Esophagus (tissue), 2 donors: Measurements from ENCODE around the gene LRRC15. TPM values are rescaled to one million over a fixed set of nuclear protein-coding genes. Genes with fewer than 3 reads are reported as not detected.

Source experiments
- H3K27ac ChIP-seq, 2 donors: one replicate each; pipeline ENCODE4 v1.5.1; 2013; ENCODE audit warnings: low read depth in 2 of 2, mild to moderate bottlenecking in 2 of 2, inconsistent platforms in 1 of 2, low read length in 1 of 2, moderate library complexity in 1 of 2
- H3K27me3 ChIP-seq, 2 donors: one replicate each; pipeline ENCODE4 v1.6.1; 2013; ENCODE audit warnings: low read length in 2 of 2, control low read depth in 1 of 2, mild to moderate bottlenecking in 1 of 2; ENCODE audit not compliant: insufficient read depth in 2 of 2, control insufficient read depth in 1 of 2
- H3K36me3 ChIP-seq, 2 donors: one replicate each; pipeline ENCODE4 v1.6.1; 2013; ENCODE audit warnings: low read length in 1 of 2; ENCODE audit not compliant: control insufficient read depth in 2 of 2, insufficient read depth in 2 of 2
- H3K4me1 ChIP-seq, 2 donors: one replicate each; pipeline ENCODE4 v1.6.1; 2013; ENCODE audit warnings: low read length in 1 of 2; ENCODE audit not compliant: control insufficient read depth in 2 of 2, insufficient read depth in 2 of 2
- H3K4me3 ChIP-seq, 2 donors: one replicate each; pipeline ENCODE4 v1.5.1; 2013; ENCODE audit warnings: low read length in 2 of 2, mild to moderate bottlenecking in 2 of 2, low read depth in 1 of 2, moderate library complexity in 1 of 2
- H3K9me3 ChIP-seq, 2 donors: one replicate each; pipeline ENCODE4 v1.6.1; 2013; ENCODE audit warnings: mild to moderate bottlenecking in 2 of 2, low read depth in 1 of 2, low read length in 1 of 2, moderate library complexity in 1 of 2; ENCODE audit not compliant: control insufficient read depth in 2 of 2, insufficient read depth in 1 of 2
- WGBS, 2 donors: extraction: QIAGEN DNeasy Blood & Tissue Kit; methylation state at CpG; one replicate each; pipeline ENCODE4 v1.1.7; 2013; 5-methylcytosine and 5-hydroxymethylcytosine counted together
- polyA plus RNA-seq, 2 donors: library from polyadenylated mRNA; stranded (reverse); fragments of 200-250 nt; gene quantifications; one replicate each; pipeline ENCODE4 v1.2.3, GENCODE V29; 2013
- donor health status: healthy with polysubstance abuse.
- donor health status: Bipolar disorder and iron deficiency.

The LRRC15 gene
- polyA plus RNA-seq, 2 donors, result 0.02 to 0.04 TPM

DNA sequence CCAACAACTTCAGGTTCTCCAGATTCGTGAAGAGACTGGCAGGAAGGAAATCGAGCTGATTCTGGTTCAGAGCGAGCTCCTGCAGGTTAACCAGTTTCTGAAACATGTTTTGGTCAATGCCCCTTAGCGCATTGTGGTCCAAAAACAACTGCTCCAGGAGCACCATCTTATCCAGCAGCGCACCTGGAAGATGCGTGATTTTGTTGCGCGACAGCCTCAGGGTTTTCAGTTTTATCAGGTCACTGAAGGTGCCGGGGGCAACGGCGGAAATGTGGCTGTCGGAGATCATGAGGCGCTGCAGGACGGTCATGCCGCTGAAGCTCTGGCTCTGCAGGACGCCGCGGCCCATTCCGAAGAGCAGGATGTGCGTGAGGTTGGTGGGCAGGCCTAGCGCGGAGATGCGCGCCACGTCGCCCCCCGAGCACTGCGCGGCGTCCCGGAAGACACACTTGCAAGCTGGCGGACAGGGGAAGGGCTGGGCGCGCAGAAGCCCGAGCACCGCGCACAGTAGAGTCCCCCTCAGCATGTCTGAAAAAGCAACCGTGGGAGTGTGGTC, 28.3 kb upstream of the LRRC15 start:
- Histone ChIP-seq H3K9me3 (no peaks in the 10 kb centered on the region), H3K4me3 (peak overlapping the region in 1 of 2 donors; percentile 38), H3K27ac (no peak overlapping the region), H3K4me1 (peaks cover 4 to 11% of the 10 kb centered on the region in 2 donors), H3K27me3 (no peaks in the 10 kb centered on the region), H3K36me3 (no peaks in the 10 kb centered on the region)
- WGBS, 2 donors, result 15 to 22% methylated on average over 38 of the region's 38 CpGs

DNA sequence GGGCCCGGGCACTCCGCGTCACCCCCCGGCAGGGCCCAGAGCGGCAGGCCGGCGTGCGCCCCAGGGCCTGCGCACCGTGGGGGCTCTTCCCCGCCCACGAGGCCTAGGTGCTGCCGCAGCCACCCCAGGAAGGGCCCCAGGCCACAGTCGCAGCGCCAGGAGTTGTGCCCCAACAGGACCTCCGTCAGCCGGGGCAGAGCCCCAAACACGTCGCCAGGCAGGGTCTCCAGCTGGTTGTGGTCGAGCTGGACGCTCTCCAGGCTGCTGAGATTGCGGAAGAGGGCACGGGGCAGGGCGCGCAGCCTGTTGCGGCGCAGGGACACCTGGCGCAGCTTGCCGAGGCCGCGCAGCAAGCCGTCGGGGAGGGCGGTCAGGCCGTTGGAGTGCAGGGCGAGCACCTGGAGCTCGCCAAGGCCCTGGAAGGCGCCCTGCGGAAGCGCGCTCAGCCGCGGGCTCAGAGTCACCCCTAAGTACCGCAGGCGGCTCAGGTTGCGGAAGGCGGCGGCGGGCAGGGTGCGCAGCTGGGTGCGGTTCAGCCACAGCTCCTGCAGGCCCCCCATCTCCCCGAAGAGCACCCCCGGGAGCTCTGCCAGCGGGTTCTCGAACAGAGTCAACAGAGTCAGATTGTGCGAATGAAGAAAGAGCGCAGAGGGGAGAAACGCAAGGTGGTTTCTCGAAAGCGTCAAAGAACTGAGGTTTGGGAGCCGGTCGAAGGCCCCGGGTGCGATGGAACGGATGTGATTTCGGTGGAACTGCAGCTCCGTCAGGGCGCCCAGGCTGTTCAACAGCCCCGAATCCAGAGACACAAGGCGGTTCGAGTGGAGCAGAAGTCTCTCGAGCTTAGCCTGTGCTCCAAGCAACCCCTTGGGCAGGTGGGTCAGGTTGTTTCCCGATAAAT, 27.6 kb upstream of the LRRC15 start:
- Histone ChIP-seq H3K9me3 (no peaks in the 10 kb centered on the region), H3K36me3 (no peaks in the 10 kb centered on the region), H3K4me1 (peaks cover 4 to 11% of the 10 kb centered on the region in 2 donors), H3K27ac (no peak overlapping the region), H3K27me3 (no peaks in the 10 kb centered on the region), H3K4me3 (peak overlapping the region; percentile 29 to 38)
- 20% methylated on average over 72 to 73 of the region's 73 CpGs for WGBS, 2 donors

DNA sequence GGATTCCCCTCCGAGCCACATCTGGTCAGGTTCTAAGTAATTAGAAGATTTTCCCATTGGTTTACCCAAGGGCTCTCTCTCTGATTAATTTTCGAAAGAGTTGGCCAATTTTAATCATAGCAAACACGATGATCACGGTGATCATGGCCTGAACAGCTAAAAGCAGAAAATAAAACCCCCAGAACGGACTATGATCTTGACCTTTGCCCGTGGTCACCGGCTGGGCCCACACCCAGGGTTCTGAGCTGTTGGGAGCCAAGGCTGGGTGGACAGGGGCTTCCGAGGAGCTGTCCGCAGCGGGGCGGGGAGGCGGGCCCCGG, 27.0 kb upstream of the LRRC15 start:
- H3K36me3 ChIP-seq, result no peaks in the 10 kb centered on the region
- no peak overlapping the region for H3K27ac ChIP-seq
- WGBS, 2 donors, result 19 to 20% methylated on average over 13 of the region's 13 CpGs
- peaks cover 4 to 11% of the 10 kb centered on the region in 2 donors for H3K4me1 ChIP-seq
- H3K27me3 ChIP-seq, result no peaks in the 10 kb centered on the region
- no peaks in the 10 kb centered on the region for H3K9me3 ChIP-seq
- H3K4me3 ChIP-seq, result no peak overlapping the region

DNA sequence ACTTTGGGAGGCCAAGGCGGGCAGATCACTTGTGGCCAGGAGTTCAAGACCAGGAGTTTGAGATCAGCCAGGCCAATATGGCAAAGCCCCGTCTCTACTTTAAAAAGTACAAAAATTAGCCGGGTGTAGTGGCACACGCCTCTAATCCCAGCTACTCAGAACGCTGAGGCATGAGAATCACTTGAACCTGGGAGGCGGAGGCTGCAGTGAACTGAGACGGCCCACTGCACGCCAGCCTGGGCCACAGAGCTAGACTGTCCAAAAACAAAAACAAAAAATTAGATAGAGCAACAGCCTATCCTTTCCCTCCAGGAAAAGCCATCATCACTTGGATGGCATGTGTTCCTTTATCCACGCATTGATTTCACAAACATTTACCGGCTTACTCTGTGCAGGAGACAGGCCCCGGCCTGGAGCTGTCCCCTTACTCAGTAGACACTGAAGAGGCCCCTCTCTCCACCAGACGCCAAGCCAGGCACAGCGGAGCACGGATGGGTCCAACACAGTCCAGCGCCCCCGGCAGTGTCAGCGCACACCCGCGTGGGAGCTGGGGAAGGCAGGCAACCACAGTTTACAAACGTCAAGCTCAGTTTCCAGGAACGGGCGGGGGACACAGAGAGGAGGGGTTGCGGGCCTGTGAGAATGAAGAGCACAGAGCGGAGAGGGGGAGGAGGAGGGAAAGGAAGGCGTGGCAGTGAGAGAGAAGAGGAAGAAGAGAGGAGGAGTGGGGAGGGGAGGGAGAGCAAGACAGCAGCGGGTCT, 26.4 kb upstream of the LRRC15 start:
- Histone ChIP-seq H3K36me3 (no peaks in the 10 kb centered on the region), H3K4me1 (peaks cover 4 to 11% of the 10 kb centered on the region in 2 donors), H3K27me3 (no peaks in the 10 kb centered on the region), H3K4me3 (no peak overlapping the region), H3K27ac (peak overlapping the region in 1 of 2 donors; percentile 37), H3K9me3 (no peaks in the 10 kb centered on the region)
- 33 to 45% methylated on average over 26 of the region's 26 CpGs for WGBS, 2 donors

DNA sequence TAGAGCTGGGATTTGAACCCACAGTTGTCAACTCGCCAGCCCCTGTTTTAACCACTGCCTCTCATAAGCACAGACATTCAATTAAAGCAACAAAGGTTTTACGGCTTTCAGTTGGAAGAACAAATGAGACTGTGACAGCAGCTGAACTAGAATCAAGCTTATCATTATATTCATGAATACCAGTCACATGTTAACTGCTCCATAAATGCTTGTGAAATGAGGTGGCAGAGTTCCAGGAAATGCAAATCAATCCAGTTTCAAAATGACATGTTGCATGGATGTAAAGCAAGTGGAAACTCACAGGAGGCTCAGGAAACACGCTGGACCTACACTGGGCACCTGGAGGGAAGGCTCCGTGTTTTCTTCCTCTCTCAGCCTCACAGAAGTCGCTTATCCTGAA, 25.7 kb upstream of the LRRC15 start:
- H3K27ac ChIP-seq, result no peak overlapping the region

DNA sequence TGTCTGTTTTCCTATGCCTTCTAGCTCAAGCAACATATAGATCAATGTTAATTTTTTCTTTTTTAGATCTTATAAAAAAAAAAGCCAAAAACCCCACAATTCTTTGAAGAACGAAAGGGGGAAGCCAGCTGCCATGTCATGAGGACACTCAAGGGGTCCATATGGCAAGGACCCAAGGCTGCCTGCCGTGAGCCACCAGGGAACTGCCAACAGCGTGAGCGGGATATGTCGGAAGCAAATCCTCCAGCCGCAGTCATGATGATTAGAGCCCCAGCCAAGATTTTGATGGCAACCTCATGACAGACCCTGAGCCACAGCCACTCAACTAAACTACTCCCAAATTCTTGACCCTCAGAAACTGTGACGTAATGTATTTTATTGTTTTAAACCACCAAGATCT, 23.0 kb upstream of the LRRC15 start:
- WGBS, 2 donors, result 91% methylated on average over 7 of the region's 7 CpGs
- no peak overlapping the region for H3K4me3 ChIP-seq
- no peak overlapping the region for H3K27ac ChIP-seq
- no peaks in the 10 kb centered on the region for H3K36me3 ChIP-seq
- no peaks in the 10 kb centered on the region for H3K9me3 ChIP-seq
- no peaks in the 10 kb centered on the region for H3K27me3 ChIP-seq
- H3K4me1 ChIP-seq, result peaks cover 4 to 8% of the 10 kb centered on the region in 2 donors

More for the DNA sequence above, 25.7 kb upstream of the LRRC15 start:
- peaks cover 4 to 11% of the 10 kb centered on the region in 2 donors for H3K4me1 ChIP-seq
- WGBS, 2 donors, result 78 to 80% methylated on average over 5 of the region's 5 CpGs
- H3K27me3 ChIP-seq, result no peaks in the 10 kb centered on the region
- no peaks in the 10 kb centered on the region for H3K9me3 ChIP-seq
- H3K36me3 ChIP-seq, result no peaks in the 10 kb centered on the region
- no peak overlapping the region for H3K4me3 ChIP-seq

DNA sequence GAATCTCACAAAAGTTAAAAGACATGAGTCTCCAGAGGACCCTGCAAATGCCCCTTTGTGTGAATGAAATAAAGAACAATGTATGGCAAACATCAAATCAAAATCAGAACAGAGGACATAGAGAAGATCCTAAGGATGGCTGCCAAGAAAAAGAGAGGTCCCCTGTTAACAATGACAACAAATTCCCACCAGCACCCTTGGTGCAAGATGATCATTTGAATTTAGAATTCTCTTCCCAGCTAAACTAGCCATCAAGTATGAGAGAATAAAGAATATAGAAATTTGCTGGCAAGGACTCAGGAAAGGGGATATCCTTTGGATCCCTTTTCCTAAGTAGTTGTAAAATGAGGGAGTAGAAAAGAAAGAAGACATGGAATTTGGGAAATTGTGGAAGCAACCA, 21.3 kb upstream of the LRRC15 start:
- Histone ChIP-seq H3K4me3 (no peak overlapping the region), H3K36me3 (no peaks in the 10 kb centered on the region), H3K9me3 (no peaks in the 10 kb centered on the region), H3K4me1 (no peaks in the 10 kb centered on the region), H3K27ac (no peak overlapping the region), H3K27me3 (no peaks in the 10 kb centered on the region)

DNA sequence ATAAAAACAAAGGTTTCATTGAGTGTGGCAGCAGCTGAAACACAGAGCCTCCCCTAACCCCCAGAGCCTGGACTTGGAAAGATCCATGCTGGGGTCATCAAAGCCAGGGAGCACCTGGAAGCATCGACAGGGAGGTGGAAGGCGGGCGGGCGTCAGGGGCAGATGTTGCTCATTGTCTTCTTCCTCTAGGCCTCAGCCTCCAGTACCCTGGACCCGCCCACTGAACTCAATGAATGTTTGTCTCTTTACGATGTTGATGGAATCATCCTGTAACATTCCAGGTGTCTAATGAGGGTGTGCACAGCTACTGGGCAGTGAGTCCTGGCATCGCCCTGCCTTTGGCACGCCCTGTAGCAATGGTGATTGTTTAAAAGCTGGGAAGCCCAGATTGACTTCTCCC, 19.7 kb upstream of the LRRC15 start:
- 89 to 90% methylated on average over 8 of the region's 8 CpGs for WGBS, 2 donors

DNA sequence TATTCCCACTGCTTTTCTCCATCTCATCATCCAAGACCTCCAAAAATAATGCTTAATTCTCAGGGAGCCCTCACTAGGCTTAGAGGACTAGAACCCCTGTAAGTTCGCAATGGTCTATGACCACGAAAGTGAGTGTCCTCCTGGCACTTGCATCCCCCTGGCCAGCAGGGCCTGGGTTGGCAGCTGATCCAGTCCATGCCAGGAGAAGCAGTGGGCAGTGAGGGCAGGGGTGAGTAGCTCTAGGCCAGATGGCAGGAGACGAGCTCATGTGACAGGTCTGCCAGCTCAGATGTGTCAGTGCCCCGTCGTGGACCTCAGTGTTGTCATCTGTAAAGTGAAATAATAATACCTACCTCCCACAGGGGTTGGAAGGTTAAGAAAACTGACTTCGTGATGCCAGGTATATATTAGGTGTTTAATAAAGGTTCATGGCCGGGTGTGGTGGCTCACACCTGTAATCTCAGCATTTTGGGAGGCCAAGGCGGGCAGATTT, 18.4 kb upstream of the LRRC15 start:
- H3K27me3 ChIP-seq, result no peaks in the 10 kb centered on the region
- no peaks in the 10 kb centered on the region for H3K9me3 ChIP-seq
- WGBS, 2 donors, result 91 to 93% methylated on average over 8 of the region's 8 CpGs

More for the DNA sequence above, 19.7 kb upstream of the LRRC15 start:
- Histone ChIP-seq H3K36me3 (no peaks in the 10 kb centered on the region), H3K27me3 (no peaks in the 10 kb centered on the region), H3K27ac (no peak overlapping the region), H3K9me3 (no peaks in the 10 kb centered on the region), H3K4me3 (no peak overlapping the region), H3K4me1 (no peaks in the 10 kb centered on the region)

More for the DNA sequence above, 18.4 kb upstream of the LRRC15 start:
- H3K4me3 ChIP-seq, result no peak overlapping the region
- H3K36me3 ChIP-seq, result no peaks in the 10 kb centered on the region
- no peaks in the 10 kb centered on the region for H3K4me1 ChIP-seq
- H3K27ac ChIP-seq, result no peak overlapping the region
